Renal cortical epithelial cell (primary cell): Measurements from ENCODE around the gene BEST3. TPM values are rescaled to one million over a fixed set of nuclear protein-coding genes. Genes with fewer than 3 reads are reported as not detected.

Source experiments
- DNase-seq: peaks from one replicate; pipeline ENCODE4 v3.0.0-alpha.2; 2011; ENCODE audit warnings: low read depth
- total RNA-seq: library from RNA; depleted of rRNA; stranded (reverse); fragments of >200 nt; gene quantifications from 2 replicates; pipeline ENCODE4 v1.2.3, GENCODE V29; 2014

The BEST3 gene
- 0.55 and 0.87 TPM in 2 replicates for total RNA-seq

DNA sequence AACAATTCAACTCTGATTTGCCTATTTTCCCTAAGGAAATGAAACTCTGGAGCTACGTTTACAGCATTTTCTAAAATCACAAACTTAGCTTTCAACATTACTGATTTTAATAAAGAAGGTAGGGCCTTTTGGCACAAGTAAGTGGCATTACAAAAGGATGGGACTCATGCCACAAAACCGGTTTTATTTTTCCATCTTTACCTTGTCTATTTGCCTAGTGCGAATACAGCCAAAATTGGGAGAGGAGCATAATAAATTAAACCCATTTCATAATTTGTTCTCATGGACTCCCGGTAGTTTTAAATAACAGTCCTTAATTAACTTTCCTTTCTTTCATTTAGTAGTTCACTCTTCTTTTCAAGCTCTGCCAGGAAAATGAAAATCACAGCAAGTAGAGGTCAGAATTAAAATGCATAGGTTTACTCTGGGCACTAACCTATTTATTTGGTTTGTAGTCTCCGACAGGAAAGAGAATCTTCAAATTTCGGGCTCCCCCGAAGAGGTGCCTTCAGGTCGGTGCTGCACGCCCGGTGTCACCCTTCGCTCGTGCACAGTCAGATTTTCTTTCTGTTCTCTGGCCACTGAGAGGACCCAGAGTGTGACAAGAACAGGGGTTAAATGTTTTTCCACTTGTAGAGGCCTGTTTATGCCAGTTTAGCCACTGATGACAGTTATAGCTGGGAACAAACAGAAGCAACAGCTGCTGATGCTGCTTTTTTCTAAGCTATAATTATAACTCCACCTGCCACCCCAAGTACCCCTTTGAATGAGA, at the start of gene BEST3:
TSS of gene BEST3 (minus strand) at position 535 of the 772 bp plus-strand sequence. CDS start 1,505 bp downstream, outside the sequence.
- DNase-seq = no peak

- no peak for DNase-seq
Observed at GRCh38 chr12:69744109-69744508, 45.0 kb upstream of the BEST3 start.

DNA sequence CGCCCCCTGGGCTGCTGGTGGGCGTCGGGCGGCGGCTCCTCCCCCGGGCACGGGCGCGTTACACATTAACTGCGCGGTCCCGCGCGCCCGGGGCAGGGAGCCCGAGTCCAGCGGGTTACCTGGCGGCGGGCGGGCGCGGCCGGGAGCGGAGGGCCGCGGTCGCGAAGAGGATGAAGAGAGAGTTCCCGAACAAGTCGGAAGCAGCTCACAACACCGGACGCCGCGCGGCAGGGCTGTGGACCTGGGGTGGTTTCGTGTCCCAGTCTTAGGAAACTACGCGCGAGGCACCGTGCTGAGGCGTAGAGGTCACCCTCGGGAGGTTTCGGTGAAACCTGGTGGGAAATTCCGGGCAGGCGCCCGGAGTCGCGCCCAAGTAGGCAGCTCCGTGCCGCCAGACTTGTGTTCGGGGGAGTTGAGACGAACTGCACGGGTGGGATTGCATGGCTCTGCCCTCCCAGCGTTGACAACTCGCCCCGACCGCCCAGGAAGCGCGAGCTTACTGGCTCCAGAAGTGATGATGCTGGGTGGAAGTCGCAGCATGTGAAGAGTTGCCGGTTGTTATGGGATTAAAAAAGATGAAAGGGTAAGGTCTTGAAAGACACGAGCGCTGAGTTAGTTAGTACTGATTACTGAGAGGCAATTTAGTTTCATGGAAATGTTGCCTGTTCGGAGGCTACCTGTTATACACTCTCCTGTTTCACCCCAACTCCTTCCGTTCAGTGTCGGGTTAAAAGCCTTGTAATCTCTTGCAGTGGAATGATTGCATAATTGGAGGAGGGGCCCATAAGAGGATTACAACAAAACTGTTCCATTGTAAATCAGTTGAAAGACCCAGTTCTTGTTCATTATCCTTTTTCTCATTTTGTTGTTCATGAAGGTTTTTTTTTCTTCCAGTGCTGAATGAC, 40.4 kb upstream of the BEST3 start:
- DNase-seq = peak; percentile 62

- peak; percentile 42 for DNase-seq
Observed at GRCh38 chr12:69738351-69739286, 39.5 kb upstream of the BEST3 start, which contains the start of gene RAB3IP. Gene RAB3IP, plus strand, starts transcription at chr12:69738860. Its CDS starts 16,549 bp downstream, at chr12:69755409.

DNA sequence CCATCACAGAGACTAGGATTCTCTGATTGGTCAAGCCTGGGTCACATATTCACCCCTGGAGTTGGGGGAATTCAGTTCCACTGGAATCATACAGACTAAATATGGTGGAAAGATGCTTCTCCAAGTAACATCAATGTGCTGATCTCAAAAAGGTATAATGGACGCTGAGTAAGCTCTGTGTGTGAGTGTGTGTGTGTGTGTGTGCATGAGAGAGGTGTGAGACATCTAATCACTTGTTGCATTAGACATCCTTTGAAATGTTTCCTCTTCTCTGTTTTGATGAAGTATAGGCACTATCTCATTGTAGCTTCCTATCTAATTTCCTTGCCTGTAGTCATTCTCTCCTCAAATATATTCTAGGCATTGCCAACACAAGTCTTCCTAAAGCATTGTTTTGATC, 34.5 kb upstream of the BEST3 start:
- no peak for DNase-seq

- peak; percentile 93 for DNase-seq
Observed at GRCh38 chr12:69732088-69732487, 33.0 kb upstream of the BEST3 start.

- no peak for DNase-seq
Observed at GRCh38 chr12:69726922-69727321, 27.8 kb upstream of the BEST3 start.

DNA sequence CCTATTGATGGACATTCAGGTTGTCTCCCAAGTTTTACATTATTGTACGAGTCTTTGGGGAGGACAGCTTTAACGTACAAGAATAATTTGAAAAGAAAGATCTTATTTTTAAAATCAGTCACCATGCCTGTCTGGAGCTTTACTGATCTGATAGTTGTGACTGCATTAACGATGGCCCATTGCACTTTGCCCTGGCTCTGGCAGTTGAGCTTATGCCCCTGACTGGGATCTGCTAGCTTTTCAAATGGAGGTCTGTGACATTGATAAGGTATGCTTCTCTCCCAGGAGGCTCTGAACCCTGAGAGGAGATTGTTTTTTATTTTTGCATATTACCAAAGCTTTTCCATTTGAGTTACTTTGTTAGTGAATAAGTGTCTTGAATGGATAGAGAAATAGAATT, 21.6 kb upstream of the BEST3 start:
- no peak for DNase-seq

GRCh38 chr12:69719336-69720316, 20.5 kb upstream of the BEST3 start:
- DNase-seq = no peak

DNA sequence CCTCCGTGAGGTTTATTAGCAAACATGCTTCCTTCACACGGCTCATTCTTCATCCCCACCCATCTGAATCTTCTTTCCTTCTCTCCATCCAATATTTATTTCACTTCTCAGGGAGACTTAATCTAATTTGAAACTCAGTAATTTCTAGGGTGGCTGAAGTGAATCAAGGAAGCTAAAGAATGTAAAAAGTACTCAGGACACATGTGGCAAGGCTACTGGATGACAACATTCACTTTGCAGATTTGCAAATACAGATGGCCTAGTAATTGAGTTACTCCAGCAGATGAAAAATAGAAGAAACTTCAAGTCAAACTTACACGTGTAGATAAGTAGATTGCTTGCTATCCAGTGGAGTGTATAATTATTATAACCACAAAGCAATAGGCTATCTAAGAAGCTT, 15.4 kb upstream of the BEST3 start:
- no peak for DNase-seq

DNA sequence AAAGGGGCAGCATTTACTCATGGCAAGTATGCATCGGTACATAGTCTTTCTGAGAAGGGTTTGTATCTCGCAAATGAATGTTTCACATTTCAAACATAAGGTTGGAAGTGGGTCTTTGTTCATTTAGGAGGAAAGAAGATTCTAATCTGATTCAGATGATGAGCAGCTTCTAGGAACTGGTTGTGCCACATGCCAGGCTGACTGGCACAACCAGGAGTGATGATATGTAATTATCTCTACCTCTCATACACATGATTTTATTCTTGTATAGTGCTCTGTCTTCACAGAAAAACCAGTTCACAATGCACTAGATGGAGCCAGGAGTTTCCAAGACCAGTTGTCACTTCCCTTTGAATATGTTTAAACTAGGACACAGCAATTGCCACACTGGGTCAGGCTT, 13.7 kb upstream of the BEST3 start:
- DNase-seq = no peak

- DNase-seq = no peak
Observed at GRCh38 chr12:69708649-69709048, 9.5 kb upstream of the BEST3 start.

- DNase-seq = no peak
Observed at GRCh38 chr12:69704357-69704756, 5.3 kb upstream of the BEST3 start.

- DNase-seq = no peak
Observed at GRCh38 chr12:69703146-69703642, 4.1 kb upstream of the BEST3 start.

DNA sequence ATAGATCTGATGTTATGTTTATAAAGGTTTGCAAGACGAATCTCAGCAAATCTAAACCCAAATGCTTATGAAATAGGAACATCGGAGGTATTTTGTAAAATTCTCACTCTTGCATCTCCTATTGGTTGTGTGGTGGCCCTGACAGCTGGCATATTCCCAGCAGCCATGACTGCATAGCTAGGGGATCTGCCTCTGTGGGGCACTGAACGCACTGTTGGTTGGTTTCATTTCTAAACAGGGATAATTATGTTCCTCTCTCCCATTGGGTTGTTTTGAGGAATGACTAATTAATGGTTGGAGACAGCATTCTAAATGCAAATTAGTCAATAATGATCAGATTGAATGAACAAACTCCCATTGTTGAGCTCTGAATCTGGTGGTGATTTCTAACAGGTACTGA, 2.7 kb upstream of the BEST3 start:
- no peak for DNase-seq

DNA sequence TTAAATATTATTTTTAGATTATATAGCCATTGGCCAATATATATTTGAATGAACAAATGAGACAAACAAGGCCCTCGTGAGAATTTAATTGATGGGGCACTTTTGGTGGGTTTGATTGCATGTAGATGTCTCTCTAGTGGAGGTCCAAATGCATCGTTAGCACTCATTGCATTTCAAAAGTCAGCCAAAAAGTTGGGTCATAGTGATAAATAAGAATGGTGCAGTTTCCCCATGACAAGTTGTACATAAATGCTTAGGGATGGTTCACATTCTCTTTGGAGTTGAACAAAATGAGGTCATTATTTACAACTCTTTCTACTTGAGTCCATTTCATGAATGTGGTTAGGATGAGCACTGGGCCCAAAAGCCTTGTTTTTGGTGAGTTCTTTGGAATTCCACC, 1.0 kb downstream of the BEST3 start:
- no peak for DNase-seq

DNA sequence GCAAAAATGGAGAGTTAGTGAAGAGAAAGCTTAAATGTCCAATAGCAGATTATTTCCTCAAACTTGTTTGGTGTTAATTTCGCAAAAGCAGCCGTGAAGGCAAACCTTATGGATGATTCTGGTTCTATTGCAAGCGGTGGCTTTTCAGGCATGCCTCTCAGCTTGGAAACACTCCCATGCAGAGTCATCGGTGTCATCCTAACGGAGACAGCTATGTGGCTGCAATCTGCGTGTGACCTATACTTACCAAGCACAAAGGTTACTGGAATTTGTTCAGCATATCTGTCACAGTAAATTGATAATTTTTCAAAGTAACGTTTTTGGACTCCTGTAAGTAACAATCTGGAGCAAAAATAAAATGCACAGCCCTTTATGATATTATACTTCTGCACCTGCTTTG, 5.0 kb downstream of the BEST3 start:
- no peak for DNase-seq

DNA sequence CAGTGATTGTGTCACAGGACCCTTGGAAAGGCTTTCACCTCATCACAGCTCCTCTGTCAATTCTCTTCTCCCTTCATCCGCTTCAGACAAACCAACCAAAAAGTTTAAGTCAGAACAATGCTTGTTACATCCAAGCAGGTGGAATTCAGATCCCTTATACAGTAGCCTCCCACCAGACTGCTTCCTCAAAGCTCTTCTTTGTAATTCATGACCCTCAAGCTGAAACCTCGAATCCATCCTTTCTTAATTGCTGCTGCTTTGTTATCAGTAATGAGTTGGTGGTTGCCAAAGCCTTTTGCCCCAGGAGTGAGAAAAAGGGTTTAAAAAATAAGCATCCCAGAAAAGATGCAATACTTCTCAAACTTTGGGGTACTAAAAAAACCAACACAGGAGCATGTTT, 9.5 kb downstream of the BEST3 start:
- no peak for DNase-seq

GRCh38 chr12:69688471-69689427, 10.4 kb downstream of the BEST3 start:
- peak; percentile 95 for DNase-seq
